Measurements from ENCODE around the gene SEMA7A.
A peak's percentile ranks its signal among the peaks of the same experiment; 100 is the strongest.

Gene SEMA7A

GRCh38 chr15:74387141-74387541 lies 46.6 kb downstream of the SEMA7A start:
- no peak for DNase-seq (ENCODE audit: low read depth in 2 of 2)

- no peak for DNase-seq (ENCODE audit: low read depth in 2 of 2)
Observed at GRCh38 chr15:74386496-74387140, 47.1 kb downstream of the SEMA7A start.

GRCh38 chr15:74385733-74386132 lies 48.0 kb downstream of the SEMA7A start:
- DNase-seq (ENCODE audit: low read depth in 2 of 2), result no peak

GRCh38 chr15:74384881-74385643 lies 48.7 kb downstream of the SEMA7A start:
- no peak for DNase-seq (ENCODE audit: low read depth in 2 of 2)

GRCh38 chr15:74384566-74384880 lies 49.2 kb downstream of the SEMA7A start:
- DNase-seq (ENCODE audit: low read depth in 2 of 2), result no peak

DNA sequence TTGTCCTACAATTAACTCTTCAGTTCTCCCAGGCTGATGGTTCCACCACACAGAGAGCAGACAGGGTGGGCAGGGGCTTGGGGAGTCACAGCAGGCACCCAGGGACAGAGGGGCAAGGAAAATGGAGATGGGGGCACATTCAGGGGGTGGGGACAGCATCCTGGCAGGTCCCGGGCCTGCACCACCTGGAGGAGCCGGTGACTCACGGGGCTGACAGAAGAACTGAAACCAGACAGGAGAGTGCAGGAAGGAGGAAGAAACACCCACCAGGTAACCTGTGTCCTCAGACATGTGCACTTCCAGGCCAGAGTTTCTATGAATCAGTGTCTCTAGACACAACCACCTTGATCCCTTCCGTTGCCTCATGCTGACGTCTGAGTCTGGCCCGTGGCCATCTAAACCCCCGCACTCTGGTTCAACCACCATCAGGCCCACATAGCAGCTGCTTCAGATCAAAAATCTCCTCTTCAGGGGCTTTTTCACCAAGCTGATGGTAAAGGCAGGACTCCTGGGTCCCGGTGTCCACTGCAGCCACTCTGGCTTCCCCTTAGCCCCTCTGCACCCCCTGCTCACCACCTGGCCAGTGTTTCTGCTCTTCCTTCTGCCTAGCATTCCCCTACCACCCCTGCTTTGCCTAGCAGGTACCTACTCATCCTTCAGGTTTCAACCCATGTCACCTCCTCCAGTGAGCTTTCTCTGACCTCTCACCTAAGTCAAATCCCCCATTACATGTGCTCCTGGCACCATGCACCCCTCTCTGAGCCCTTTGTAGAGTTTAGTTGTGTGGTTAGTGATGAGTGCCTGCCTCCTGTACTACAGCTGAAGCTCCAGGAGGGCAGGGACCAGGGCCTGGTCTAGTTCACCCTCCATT lies 49.8 kb downstream of the SEMA7A start:
- DNase-seq (ENCODE audit: low read depth in 2 of 2), result peak; percentile 56 to 60

GRCh38 chr15:74383286-74383685 lies 50.5 kb downstream of the SEMA7A start:
- DNase-seq (ENCODE audit: low read depth in 2 of 2), result no peak

DNA sequence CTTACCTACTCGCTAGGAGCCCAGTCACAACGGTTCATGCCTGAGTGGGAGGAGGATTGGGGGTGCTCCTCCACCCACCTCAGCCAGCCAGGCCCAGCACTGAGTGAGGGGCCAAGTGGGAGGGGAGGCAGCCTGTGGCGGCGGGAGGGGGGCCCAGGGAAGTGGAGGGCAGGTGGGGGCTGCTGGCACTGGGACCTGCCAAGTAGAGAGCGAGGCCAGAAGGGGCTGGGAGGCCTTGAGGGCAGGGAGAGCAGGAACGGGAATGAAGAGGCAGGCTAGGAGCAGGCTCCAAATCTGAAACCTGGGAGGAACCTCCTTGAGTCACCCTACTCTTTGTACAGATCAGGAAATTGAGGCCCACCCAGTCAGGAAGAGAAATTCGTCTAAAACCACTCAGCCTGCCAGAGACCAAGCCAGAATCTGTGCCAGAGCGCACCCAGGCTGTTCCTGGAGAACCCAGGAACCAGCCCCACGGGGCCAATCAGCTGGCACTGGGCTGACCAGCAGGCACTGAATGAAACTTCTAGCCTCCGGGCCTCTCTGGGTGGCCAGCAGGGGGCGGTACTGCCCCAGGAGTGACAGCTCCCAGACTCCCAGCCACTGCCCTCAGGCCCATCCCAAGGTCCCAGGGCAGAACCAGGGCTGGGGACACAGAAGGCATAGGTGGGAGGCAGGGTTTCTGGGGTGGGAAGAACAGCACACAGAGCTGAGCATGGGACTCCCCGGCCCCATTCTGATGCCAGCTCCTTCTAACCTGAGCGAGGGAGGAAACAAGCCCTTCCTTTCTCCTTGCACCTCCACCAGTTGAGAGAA lies 51.5 kb downstream of the SEMA7A start:
- peak; percentile 70 to 76 for DNase-seq (ENCODE audit: low read depth in 2 of 2)

DNA sequence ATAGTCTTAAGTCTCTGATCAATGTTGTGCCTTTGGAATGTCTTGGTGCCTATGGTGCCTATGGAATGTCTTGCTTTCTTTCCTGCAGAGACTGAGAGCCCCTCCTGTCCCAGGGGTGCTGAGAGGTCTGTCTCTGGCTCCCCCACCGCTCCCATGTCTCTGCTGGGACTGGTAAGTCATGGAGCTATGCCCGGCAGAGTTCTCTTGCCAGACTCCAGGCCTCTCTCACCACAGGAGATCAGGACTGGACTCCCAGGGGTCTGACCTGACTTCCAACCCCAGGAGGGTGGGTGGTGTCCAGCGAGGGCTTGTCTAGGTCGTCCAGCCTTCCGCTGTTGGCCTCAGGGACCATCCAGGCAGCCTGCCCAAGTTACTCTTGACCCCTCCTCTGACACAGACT lies 52.3 kb downstream of the SEMA7A start:
- no peak for DNase-seq (ENCODE audit: low read depth in 2 of 2)

DNA sequence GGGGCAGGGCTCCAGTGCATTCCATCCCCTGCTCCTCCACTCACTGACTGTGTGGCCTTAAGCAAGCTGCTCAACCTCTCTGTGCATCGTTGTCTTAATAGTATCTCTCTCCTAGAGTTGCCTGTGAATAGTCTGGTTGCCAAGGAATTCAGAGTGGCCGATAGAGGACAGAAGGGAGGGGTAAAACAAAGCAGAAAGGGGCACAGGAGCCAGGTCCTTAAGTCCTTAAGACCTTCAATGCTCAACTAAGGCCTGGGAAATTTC lies 52.6 kb downstream of the SEMA7A start:
- DNase-seq (ENCODE audit: low read depth in 2 of 2), result no peak

DNA sequence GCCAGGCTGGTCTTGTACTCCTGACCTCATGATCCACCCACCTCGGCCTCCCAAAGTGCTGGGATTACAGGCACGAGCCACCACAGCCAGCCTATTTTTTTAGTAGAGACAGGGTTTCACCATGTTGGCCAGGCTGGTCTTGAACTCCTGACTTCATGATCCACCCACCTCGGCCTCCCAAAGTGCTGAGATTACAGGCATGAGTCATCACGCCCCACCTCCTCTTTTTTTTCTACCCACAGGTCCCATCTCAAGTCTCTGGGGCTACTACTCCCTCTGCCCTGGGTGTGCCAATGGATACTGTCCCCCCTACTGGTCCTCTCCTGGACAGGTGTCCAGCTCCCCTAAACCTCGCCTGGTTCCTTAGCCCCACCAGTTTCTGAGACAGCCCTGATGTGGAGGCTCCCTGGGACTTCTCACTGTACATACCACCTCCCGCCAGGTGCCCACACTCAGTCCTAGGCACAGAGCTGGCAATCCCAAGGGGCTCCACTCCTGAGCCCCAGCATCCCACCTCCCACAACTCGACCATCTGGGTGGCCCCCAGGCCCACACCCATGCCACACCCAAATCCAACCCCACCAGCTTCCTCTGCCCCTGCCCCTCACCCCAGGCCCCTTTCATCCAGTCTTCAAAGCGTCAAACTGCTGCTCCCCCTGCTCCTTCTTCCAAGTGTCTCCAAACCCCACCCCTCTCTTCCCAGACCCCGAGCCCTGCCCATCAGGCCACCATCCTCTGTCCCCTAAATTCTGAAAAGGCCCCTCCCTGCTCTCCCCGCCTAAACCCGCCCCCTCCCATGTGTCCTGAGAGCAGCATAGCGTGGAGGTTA lies 53.2 kb downstream of the SEMA7A start:
- DNase-seq (ENCODE audit: low read depth in 2 of 2), result no peak

DNA sequence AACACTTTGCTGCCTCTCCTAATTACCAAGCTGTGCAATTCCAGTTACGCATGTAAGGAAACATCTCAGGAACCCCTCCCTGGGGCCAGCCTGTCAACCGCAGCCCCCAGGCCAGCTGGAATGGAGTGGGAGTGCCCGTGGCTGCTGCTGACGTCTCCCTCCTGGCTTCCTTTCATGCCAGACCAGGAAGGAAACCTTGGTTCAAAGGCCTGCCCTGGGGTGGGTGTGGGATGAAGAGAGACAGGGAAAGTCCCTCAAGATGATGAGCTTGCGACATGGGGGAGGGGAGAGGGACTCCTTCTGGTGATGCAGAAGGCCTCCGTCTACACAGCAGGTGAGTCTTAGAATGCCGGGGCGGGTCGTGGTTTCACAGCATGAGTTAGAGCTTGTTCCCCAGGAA lies 54.9 kb downstream of the SEMA7A start:
- peak in 1 of 2 donors; percentile 62 for DNase-seq (ENCODE audit: low read depth in 2 of 2)

DNA sequence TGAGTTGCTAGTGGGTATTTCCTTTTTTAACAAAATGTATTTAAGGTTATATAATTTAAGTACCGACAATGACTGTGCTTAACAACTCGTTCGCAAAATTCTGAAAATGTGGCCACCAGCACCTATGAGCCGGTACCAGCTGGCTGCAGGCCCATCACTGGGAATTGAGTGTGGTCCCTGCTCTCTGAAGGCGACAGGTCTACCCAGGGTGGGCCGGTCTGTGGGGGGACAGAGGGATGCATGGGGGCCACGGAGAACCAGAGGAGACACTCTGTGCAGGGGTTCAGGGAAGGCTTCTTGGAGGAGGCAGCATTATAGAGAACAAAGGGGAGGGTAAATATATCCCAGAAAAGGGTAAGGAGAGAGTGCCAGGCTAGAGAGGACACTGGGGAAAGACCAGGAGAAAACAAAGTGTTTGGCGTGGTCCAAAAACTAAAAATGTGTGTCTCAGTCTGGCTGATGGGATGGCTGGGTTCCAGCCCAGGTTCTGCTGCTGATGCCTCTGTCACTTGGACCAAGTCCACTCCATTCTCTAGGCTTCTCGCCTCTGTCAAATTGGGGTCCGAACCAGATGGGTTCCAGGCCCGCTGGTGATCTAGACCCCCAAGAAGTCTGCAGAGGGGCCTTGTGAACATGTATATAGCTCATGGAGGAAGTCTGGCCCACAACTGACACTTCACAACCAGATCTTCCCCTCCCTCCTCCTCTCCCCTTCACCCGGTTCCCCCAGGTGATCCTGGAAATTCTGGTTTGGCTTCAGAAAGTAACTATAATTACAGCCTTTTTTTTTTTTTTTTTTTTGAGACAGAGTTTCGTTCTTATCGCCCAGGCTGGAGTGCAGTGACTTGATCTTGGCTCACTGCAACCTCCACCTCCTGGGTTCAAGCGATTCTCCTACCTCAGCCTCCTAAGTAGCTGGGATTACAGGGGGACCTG lies 55.7 kb downstream of the SEMA7A start:
- DNase-seq (ENCODE audit: low read depth in 2 of 2), result no peak

- DNase-seq (ENCODE audit: low read depth in 2 of 2), result no peak
Observed at GRCh38 chr15:74376825-74377581, 56.8 kb downstream of the SEMA7A start.

- no peak for DNase-seq (ENCODE audit: low read depth in 2 of 2)
Observed at GRCh38 chr15:74376226-74376625, 57.5 kb downstream of the SEMA7A start.

DNA sequence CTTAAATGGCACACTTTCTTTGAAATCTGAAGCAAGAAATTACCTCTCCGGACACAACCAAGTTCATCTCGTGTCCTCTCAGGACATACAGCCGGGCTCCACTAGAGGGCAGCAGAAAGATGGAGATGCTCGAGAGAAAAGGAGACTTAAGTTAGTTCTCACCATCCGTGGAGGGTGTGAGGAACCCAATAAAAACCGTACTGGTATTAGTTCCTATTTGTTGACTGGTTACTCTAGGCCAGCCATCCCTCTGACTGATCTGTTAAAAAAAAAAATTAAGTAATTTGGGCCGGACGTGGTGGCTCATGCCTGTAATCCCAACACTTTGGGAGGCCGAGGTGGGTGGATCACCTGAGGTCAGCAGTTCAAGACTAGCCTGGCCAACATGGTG lies 58.5 kb downstream of the SEMA7A start:
- peak; percentile 78 to 80 for DNase-seq (ENCODE audit: low read depth in 2 of 2)

DNA sequence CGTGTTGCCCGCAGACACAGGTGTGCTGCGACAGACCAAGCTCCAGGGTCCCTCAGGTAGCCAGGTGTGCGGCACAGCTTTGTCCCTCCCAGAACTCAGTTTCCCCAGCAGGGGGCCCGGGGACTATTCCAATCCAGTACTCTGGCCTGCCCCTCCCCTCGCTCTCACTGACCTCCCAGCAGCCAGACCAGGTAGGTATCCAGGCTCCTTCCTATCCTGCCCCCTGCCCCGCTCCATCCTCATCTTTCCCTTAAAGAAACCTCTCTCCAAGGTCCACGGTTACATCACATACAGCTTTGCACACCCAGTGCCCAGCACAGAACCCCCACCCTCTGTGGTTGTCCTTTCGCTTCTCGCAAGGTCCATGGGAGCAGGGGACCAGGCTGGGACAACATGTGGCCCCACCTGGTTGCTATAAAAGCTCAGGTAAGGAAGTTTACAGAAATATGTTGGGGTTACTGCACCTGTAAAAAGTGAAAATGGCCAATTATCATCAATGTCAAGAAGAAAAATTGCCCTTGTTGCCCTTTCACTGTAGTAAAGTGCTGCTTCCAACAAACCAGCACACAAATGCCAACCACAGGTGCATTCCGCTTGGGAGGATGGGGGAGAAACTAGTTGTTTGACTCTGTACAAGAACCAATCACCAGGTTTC lies 59.0 kb downstream of the SEMA7A start:
- DNase-seq (ENCODE audit: low read depth in 2 of 2), result no peak

- DNase-seq (ENCODE audit: low read depth in 2 of 2), result peak; percentile 94 to 95
Observed at GRCh38 chr15:74373731-74374647, 59.8 kb downstream of the SEMA7A start.
